ENCODE measurements around the gene WDSUB1.

Gene WDSUB1

GRCh38 chr2:159219394-159219998 lies 67.0 kb downstream of the WDSUB1 start:
- no peak for DNase-seq

- no peak for DNase-seq
These were observed 68.1 kb downstream of the WDSUB1 start for GRCh38 chr2:159218389-159218788.

GRCh38 chr2:159217676-159218075 lies 68.8 kb downstream of the WDSUB1 start:
- DNase-seq = no peak

- DNase-seq = no peak
These were observed 71.4 kb downstream of the WDSUB1 start for GRCh38 chr2:159215116-159215515.

- no peak for DNase-seq
These were observed 72.1 kb downstream of the WDSUB1 start for GRCh38 chr2:159214325-159214865.

GRCh38 chr2:159213296-159213695 lies 73.2 kb downstream of the WDSUB1 start:
- DNase-seq = no peak

- no peak for DNase-seq
These were observed 74.8 kb downstream of the WDSUB1 start for GRCh38 chr2:159211447-159212396.

GRCh38 chr2:159209341-159210306 lies 76.9 kb downstream of the WDSUB1 start:
- DNase-seq = peak; percentile 17

GRCh38 chr2:159208438-159208837 lies 78.1 kb downstream of the WDSUB1 start:
- DNase-seq = no peak

GRCh38 chr2:159206736-159207380 lies 79.6 kb downstream of the WDSUB1 start:
- DNase-seq = no peak

GRCh38 chr2:159204381-159205144 lies 81.9 kb downstream of the WDSUB1 start:
- DNase-seq = no peak

GRCh38 chr2:159202568-159203071 lies 83.9 kb downstream of the WDSUB1 start:
- no peak for DNase-seq

- DNase-seq = no peak
These were observed 85.0 kb downstream of the WDSUB1 start for GRCh38 chr2:159201360-159202063.

- DNase-seq = no peak
These were observed 86.0 kb downstream of the WDSUB1 start for GRCh38 chr2:159200498-159200897.

GRCh38 chr2:159199761-159200465 lies 86.6 kb downstream of the WDSUB1 start:
- DNase-seq = no peak

GRCh38 chr2:159199236-159199635 lies 87.3 kb downstream of the WDSUB1 start:
- DNase-seq = no peak

- no peak for DNase-seq
These were observed 90.0 kb downstream of the WDSUB1 start for GRCh38 chr2:159196393-159196925.

- no peak for DNase-seq
These were observed 90.8 kb downstream of the WDSUB1 start for GRCh38 chr2:159195697-159196096.

GRCh38 chr2:159194241-159194640 lies 92.3 kb downstream of the WDSUB1 start:
- DNase-seq = no peak

GRCh38 chr2:159193791-159194190 lies 92.7 kb downstream of the WDSUB1 start:
- no peak for DNase-seq
